HG03095 (cell line): ENCODE measurements around the gene ZSCAN32.

ENCODE experiments used
- ATAC-seq: cut with Tn5 transposase; IDR thresholded peaks from one replicate; pipeline ENCODE4 v1.9.1; 2021; ENCODE audit warnings: moderate library complexity; ENCODE audit not compliant: unreplicated experiment

Gene ZSCAN32

GRCh38 chr16:3358871-3359270 lies 41.9 kb downstream of the ZSCAN32 start:
- no peak for ATAC-seq

- no peak for ATAC-seq
Observed at GRCh38 chr16:3356118-3356517, 44.7 kb downstream of the ZSCAN32 start.

- no peak for ATAC-seq
Observed at GRCh38 chr16:3355589-3355988, 45.2 kb downstream of the ZSCAN32 start, which contains the start of gene OR2C1. Gene OR2C1 (plus strand): TSS chr16:3355889. CDS start chr16:3355941, 52 bp downstream.

- no peak for ATAC-seq
Observed at GRCh38 chr16:3349175-3349574, 51.6 kb downstream of the ZSCAN32 start.

- no peak for ATAC-seq
Observed at GRCh38 chr16:3348547-3349167, 52.1 kb downstream of the ZSCAN32 start.

- ATAC-seq, result no peak
Observed at GRCh38 chr16:3347586-3347985, 53.2 kb downstream of the ZSCAN32 start.

GRCh38 chr16:3346041-3346440 lies 54.8 kb downstream of the ZSCAN32 start:
- ATAC-seq, result no peak
